HG03175 (cell line): ENCODE measurements around the gene ERCC3.
A peak's percentile ranks its signal among the peaks of the same experiment; 100 is the strongest.
"Not testable (repeated sequence)": the region's sequence is repeated elsewhere in the genome, so short reads cannot be mapped to it uniquely, and the experiment has no call there.

Experiments used
- ATAC-seq: cut with Tn5 transposase; IDR thresholded peaks from one replicate; pipeline ENCODE4 v1.9.1; 2021; ENCODE audit warnings: mild to moderate bottlenecking, moderate library complexity; ENCODE audit not compliant: unreplicated experiment

The ERCC3 gene

GRCh38 chr2:127227264-127227660 is 66.7 kb downstream of the ERCC3 start:
- not testable (repeated sequence) for ATAC-seq

- ATAC-seq, result peak; percentile 82
These were observed 67.3 kb downstream of the ERCC3 start for GRCh38 chr2:127226520-127227263.

- ATAC-seq, result no peak
These were observed 67.8 kb downstream of the ERCC3 start for GRCh38 chr2:127226132-127226519.

GRCh38 chr2:127225186-127225960 is 68.6 kb downstream of the ERCC3 start:
- no peak for ATAC-seq

GRCh38 chr2:127224135-127224534 is 69.8 kb downstream of the ERCC3 start:
- not testable (repeated sequence) for ATAC-seq

- ATAC-seq, result no peak
These were observed 73.0 kb downstream of the ERCC3 start for GRCh38 chr2:127220768-127221527.

- ATAC-seq, result no peak
These were observed 73.7 kb downstream of the ERCC3 start, which contains the start of gene CYP27C1 for GRCh38 chr2:127220102-127220767. Gene CYP27C1, minus strand, starts transcription at chr2:127220299. Its CDS starts 29 bp downstream, at chr2:127220270.

- no peak for ATAC-seq
These were observed 74.5 kb downstream of the ERCC3 start for GRCh38 chr2:127219171-127220070.

GRCh38 chr2:127218812-127219170 is 75.2 kb downstream of the ERCC3 start:
- no peak for ATAC-seq

GRCh38 chr2:127217470-127218325 is 76.2 kb downstream of the ERCC3 start:
- ATAC-seq, result no peak

- ATAC-seq, result no peak
These were observed 77.4 kb downstream of the ERCC3 start for GRCh38 chr2:127216593-127216992.

GRCh38 chr2:127216095-127216494 is 77.8 kb downstream of the ERCC3 start:
- no peak for ATAC-seq

GRCh38 chr2:127214201-127214600 is 79.7 kb downstream of the ERCC3 start:
- ATAC-seq, result not testable (repeated sequence)

GRCh38 chr2:127208313-127208712 is 85.6 kb downstream of the ERCC3 start:
- ATAC-seq, result no peak
